PC-3 (cell line): ENCODE measurements around the gene ADIRF. TPM values are rescaled to one million over a fixed set of nuclear protein-coding genes. Genes with fewer than 3 reads are reported as not detected.
"Not testable (repeated sequence)": the region's sequence is repeated elsewhere in the genome, so short reads cannot be mapped to it uniquely, and the experiment has no call there.

Experiments used
- ATAC-seq: fragments of 200-7000 bp; cut with Tn5 transposase; 2 replicates; pipeline ENCODE4 v1.9.1; 2020; ENCODE audit warnings: mild to moderate bottlenecking, moderate library complexity
- BruUV-seq: library from RNA; stranded (reverse); fragments of 400-500 nt; replicated peaks from 2 replicates; lab custom pipeline; 2021; lab: Mats Ljungman, UMichigan
- CTCF ChIA-PET: fragments of 300-600 bp; sonication (Branson Sonifier 250); formaldehyde crosslinking; loops from one replicate; lab custom pipeline; 2022; ENCODE audit warnings: antibody characterized with exemption; lab: Charles Lee
- POLR2A ChIA-PET: fragments of 300-600 bp; sonication (Branson Sonifier 250); formaldehyde crosslinking; loops from one replicate; lab custom pipeline; 2022; ENCODE audit warnings: antibody characterized with exemption; ENCODE audit not compliant: unreplicated experiment; lab: Charles Lee
- DNase-seq: peaks from one replicate; pipeline ENCODE4 v3.0.0-alpha.2; 2015
- H2AFZ ChIP-seq: fragments of 300-600 bp; sonication (generic); 2 replicates; pipeline ENCODE4 v1.6.0; 2016; ENCODE audit warnings: antibody characterized with exemption, low read length
- H3F3A ChIP-seq: fragments of 300-600 bp; sonication (generic); one replicate; pipeline ENCODE4 v1.6.0; 2017; ENCODE audit warnings: antibody characterized with exemption, low read length, control low read depth, mild to moderate bottlenecking; ENCODE audit not compliant: unreplicated experiment
- H3K27ac ChIP-seq: fragments of 300-600 bp; sonication (generic); 2 replicates; pipeline ENCODE4 v1.5.1; 2016; ENCODE audit warnings: mild to moderate bottlenecking, low read length
- H3K27me3 ChIP-seq: fragments of 300-600 bp; sonication (generic); 2 replicates; pipeline ENCODE4 v1.6.1; 2016; ENCODE audit warnings: low read length, mixed read lengths
- H3K36me3 ChIP-seq: fragments of 300-600 bp; sonication (generic); 2 replicates; pipeline ENCODE4 v1.6.1; 2016; ENCODE audit warnings: low read depth, mixed run types, low read length, mixed read lengths
- H3K4me1 ChIP-seq: fragments of 300-600 bp; sonication (generic); 2 replicates; pipeline ENCODE4 v1.5.1; 2016; ENCODE audit warnings: low read length; ENCODE audit not compliant: insufficient read depth
- H3K4me2 ChIP-seq: fragments of 300-600 bp; sonication (generic); 2 replicates; pipeline ENCODE4 v1.6.0; 2016; ENCODE audit warnings: low read length
- H3K4me3 ChIP-seq: fragments of 300-600 bp; sonication (generic); 2 replicates; pipeline ENCODE4 v1.5.1; 2016; ENCODE audit warnings: mild to moderate bottlenecking, low read length, mixed read lengths
- H3K79me2 ChIP-seq: fragments of 300-600 bp; sonication (generic); 2 replicates; pipeline ENCODE4 v1.6.1; 2017; ENCODE audit warnings: low read length, mixed read lengths
- H3K9ac ChIP-seq: fragments of 300-600 bp; sonication (generic); 2 replicates; pipeline ENCODE4 v1.6.0; 2016; ENCODE audit warnings: mild to moderate bottlenecking, low read length
- H3K9me2 ChIP-seq: fragments of 300-600 bp; sonication (generic); replicated peaks from 2 replicates; pipeline ENCODE4 v1.6.1; 2016; ENCODE audit warnings: mixed run types, low read length, mixed read lengths
- H3K9me3 ChIP-seq: fragments of 300-600 bp; sonication (generic); 2 replicates; pipeline ENCODE4 v1.6.1; 2016; ENCODE audit warnings: low read length, mixed read lengths
- H4K20me1 ChIP-seq: fragments of 300-600 bp; sonication (generic); 2 replicates; pipeline ENCODE4 v1.6.1; 2016; ENCODE audit warnings: low read length, mixed read lengths
- CTCF ChIP-seq: fragments of 300-600 bp; sonication (generic); conservative IDR thresholded peaks from 2 replicates; pipeline ENCODE4 v1.5.1; 2017; ENCODE audit warnings: antibody characterized with exemption, low read depth, mild to moderate bottlenecking, low read length
- EZH2 ChIP-seq: fragments of 300-600 bp; sonication (generic); IDR thresholded peaks from one replicate; pipeline ENCODE4 v1.6.1; 2017; ENCODE audit warnings: antibody characterized with exemption, mild to moderate bottlenecking, low read length; ENCODE audit not compliant: unreplicated experiment
- EZH2phosphoT487 ChIP-seq: fragments of 300-600 bp; sonication (generic); IDR thresholded peaks from 2 replicates; pipeline ENCODE4 v1.6.1; 2018; ENCODE audit warnings: mild to moderate bottlenecking, antibody characterized with exemption, low read length, borderline replicate concordance
- intact Hi-C: fragments of 100-400 bp; cut with micrococcal nuclease; formaldehyde crosslinking; loops from 2 replicates; pipeline ENCODE4 v1.9.0; 2023
- total RNA-seq: library from RNA; depleted of rRNA; stranded (reverse); fragments of >200 nt; gene quantifications from 2 replicates; pipeline ENCODE4 v1.2.3, GENCODE V29; 2014

The ADIRF gene
- total RNA-seq, 1 experiment from 2014 or later: 259 TPM

- CTCF ChIA-PET: no interaction called here
- H3K4me2 ChIP-seq: no peak overlapping the region
- no peaks in the 10 kb centered on the region for H3K9me3 ChIP-seq
Observed at GRCh38 chr10:86946213-86947155, 21.8 kb upstream of the ADIRF start.

GRCh38 chr10:86947806-86948205, 20.5 kb upstream of the ADIRF start:
- H3K9me3 ChIP-seq, H3K27ac ChIP-seq, H3K9me2 ChIP-seq, H4K20me1 ChIP-seq, intact Hi-C loops, H3K9ac ChIP-seq, ATAC-seq, H3K4me3 ChIP-seq, H2AFZ ChIP-seq, H3K27me3 ChIP-seq, CTCF ChIA-PET, BruUV-seq, H3F3A ChIP-seq, H3K4me2 ChIP-seq, POLR2A ChIA-PET, DNase-seq, H3K79me2 ChIP-seq, H3K36me3 ChIP-seq, H3K4me1 ChIP-seq: not testable (repeated sequence)

More at GRCh38 chr10:86946213-86947155, 21.8 kb upstream of the ADIRF start:
- no peaks in the 10 kb centered on the region for H3K9me2 ChIP-seq
- no peaks in the 10 kb centered on the region for H3K4me1 ChIP-seq
- H3K27me3 ChIP-seq: no peaks in the 10 kb centered on the region
- H3K9ac ChIP-seq: no peak overlapping the region
- TF ChIP-seq EZH2 (no peak), CTCF (no peak), EZH2phosphoT487 (no peak)
- H2AFZ ChIP-seq: no peak overlapping the region
- H4K20me1 ChIP-seq: no peaks in the 10 kb centered on the region
- ATAC-seq (no peak), DNase-seq (no peak)
- no TSS peak for BruUV-seq
- no peaks in the 10 kb centered on the region for H3K79me2 ChIP-seq
- POLR2A ChIA-PET: no interaction called here
- intact Hi-C loops: no loop called here
- H3F3A ChIP-seq: no peaks in the 10 kb centered on the region
- H3K27ac ChIP-seq: no peak overlapping the region
- H3K36me3 ChIP-seq: no peaks in the 10 kb centered on the region
- no peak overlapping the region for H3K4me3 ChIP-seq

GRCh38 chr10:86950349-86950748, 17.9 kb upstream of the ADIRF start:
- CTCF ChIA-PET: no interaction called here
- no peak overlapping the region for H3K9ac ChIP-seq
- ATAC-seq: no peak
- no peaks in the 10 kb centered on the region for H3K9me2 ChIP-seq
- intact Hi-C loops: no loop called here
- POLR2A ChIA-PET: no interaction called here
- H3K4me2 ChIP-seq: no peak overlapping the region
- no peaks in the 10 kb centered on the region for H3K9me3 ChIP-seq
- no peak overlapping the region for H3K27ac ChIP-seq
- no peak overlapping the region for H3K4me3 ChIP-seq
- H2AFZ ChIP-seq: no peak overlapping the region
- H3F3A ChIP-seq: no peaks in the 10 kb centered on the region
- H4K20me1 ChIP-seq: no peaks in the 10 kb centered on the region
- no TSS peak for BruUV-seq
- H3K79me2 ChIP-seq: no peaks in the 10 kb centered on the region
- H3K27me3 ChIP-seq: no peaks in the 10 kb centered on the region
- no peaks in the 10 kb centered on the region for H3K36me3 ChIP-seq
- TF ChIP-seq EZH2: no peak
- TF ChIP-seq CTCF: no peak
- TF ChIP-seq EZH2phosphoT487: no peak
- H3K4me1 ChIP-seq: no peaks in the 10 kb centered on the region
- no peak for DNase-seq
